ENCODE measurements around the gene RASSF1.

GRCh38 chr3:50290161-50290641 lies 50.4 kb downstream of the RASSF1 start:
- TF ChIP-seq CTCF (IDR thresholded peaks at IDR 0.05), result no peak
- TF ChIP-seq TP53 (CRISPR knock-in tag; IDR thresholded peaks at IDR 0.05), result no peak
- TF ChIP-seq CEBPB (IDR thresholded peaks at IDR 0.05), result no peak
- TF ChIP-seq USF2 (IDR thresholded peaks at IDR 0.05), result no peak
